Neutrophil (primary cell): ENCODE results near the gene LCN2.

Source experiments
- H3K27ac ChIP-seq: fragments of 200-600 bp; sonication (generic); 2 replicates; pipeline ENCODE4 v1.5.1; 2016; ENCODE audit warnings: mild to moderate bottlenecking, moderate library complexity
- H3K27me3 ChIP-seq: fragments of 200-600 bp; sonication (generic); 2 replicates; pipeline ENCODE4 v1.6.0; 2016; ENCODE audit warnings: mild to moderate bottlenecking
- H3K36me3 ChIP-seq: fragments of 200-600 bp; sonication (generic); 2 replicates; pipeline ENCODE4 v1.5.1; 2017
- H3K4me1 ChIP-seq, 2 experiments: fragments of 200-600 bp in 1 of 2; sonication (generic) in 1 of 2; 1 replicate in 1 of 2; 2 replicates in 1 of 2; pipeline versions ENCODE4 v1.5.1 to v1.6.1; 2013 to 2016; ENCODE audit warnings: low read depth in 1 of 2, low read length in 1 of 2, mild to moderate bottlenecking in 1 of 2, moderate library complexity in 1 of 2; ENCODE audit not compliant: control insufficient read depth in 1 of 2, insufficient read depth in 1 of 2
- H3K4me3 ChIP-seq, 2 experiments: fragments of 200-600 bp in 1 of 2; sonication (generic) in 1 of 2; 1 replicate in 1 of 2; 2 replicates in 1 of 2; pipeline ENCODE4 v1.5.1; 2013 to 2016; ENCODE audit warnings: low read depth in 1 of 2, low read length in 1 of 2, mild to moderate bottlenecking in 1 of 2, moderate library complexity in 1 of 2
- H3K9me3 ChIP-seq: fragments of 200-600 bp; sonication (generic); 2 replicates; pipeline ENCODE4 v1.5.1; 2016
- CTCF ChIP-seq: fragments of 200-600 bp; sonication (generic); IDR thresholded peaks from 2 replicates; pipeline ENCODE4 v1.5.1; 2016; ENCODE audit warnings: antibody characterized with exemption

LCN2 gene

GRCh38 chr9:128117613-128118471 lies 31.4 kb upstream of the LCN2 start:
- H3K4me3 ChIP-seq = peak overlapping the region in 1 of 2 experiments; percentile 24
- peaks cover 34% of the 10 kb centered on the region for H3K36me3 ChIP-seq
- peaks cover 5 to 8% of the 10 kb centered on the region in 2 experiments for H3K4me1 ChIP-seq
- H3K9me3 ChIP-seq = no peaks in the 10 kb centered on the region
- TF ChIP-seq CTCF = peak; percentile 99
- H3K27ac ChIP-seq = peak overlapping the region; percentile 27
- no peaks in the 10 kb centered on the region for H3K27me3 ChIP-seq

GRCh38 chr9:128118472-128118857 lies 30.8 kb upstream of the LCN2 start:
- Histone ChIP-seq H3K27ac (no peak overlapping the region), H3K4me3 (no peak overlapping the region)

GRCh38 chr9:128118971-128119665 lies 30.1 kb upstream of the LCN2 start:
- Histone ChIP-seq H3K4me3 (no peak overlapping the region), H3K36me3 (peaks cover 42% of the 10 kb centered on the region), H3K9me3 (no peaks in the 10 kb centered on the region), H3K27me3 (no peaks in the 10 kb centered on the region), H3K27ac (no peak overlapping the region), H3K4me1 (peaks cover 5 to 8% of the 10 kb centered on the region in 2 experiments)
- no peak for TF ChIP-seq CTCF

More at GRCh38 chr9:128118472-128118857, 30.8 kb upstream of the LCN2 start:
- Histone ChIP-seq H3K27me3 (no peaks in the 10 kb centered on the region), H3K9me3 (no peaks in the 10 kb centered on the region), H3K4me1 (peaks cover 5 to 8% of the 10 kb centered on the region in 2 experiments), H3K36me3 (peaks cover 39% of the 10 kb centered on the region)
- no peak for TF ChIP-seq CTCF

- Histone ChIP-seq H3K9me3 (no peaks in the 10 kb centered on the region), H3K4me3 (no peak overlapping the region), H3K36me3 (peaks cover 37% of the 10 kb centered on the region), H3K4me1 (peaks cover 12 to 16% of the 10 kb centered on the region in 2 experiments), H3K27me3 (no peaks in the 10 kb centered on the region), H3K27ac (no peak overlapping the region)
- TF ChIP-seq CTCF = no peak
Observed at GRCh38 chr9:128120061-128120740, 29.1 kb upstream of the LCN2 start.

- peaks cover 37% of the 10 kb centered on the region for H3K36me3 ChIP-seq
- TF ChIP-seq CTCF = no peak
- no peaks in the 10 kb centered on the region for H3K9me3 ChIP-seq
- H3K4me1 ChIP-seq = peaks cover 19 to 23% of the 10 kb centered on the region in 2 experiments
- H3K4me3 ChIP-seq = no peak overlapping the region
- H3K27me3 ChIP-seq = no peaks in the 10 kb centered on the region
- no peak overlapping the region for H3K27ac ChIP-seq
Observed at GRCh38 chr9:128120741-128121465, 28.4 kb upstream of the LCN2 start.
